Osteoblast (primary cell): ENCODE measurements around the gene RHBDL1. TPM values are rescaled to one million over a fixed set of nuclear protein-coding genes. Genes with fewer than 3 reads are reported as not detected.

ENCODE experiments used
- DNase-seq: peaks from one replicate; pipeline ENCODE4 v3.0.0; 2011; ENCODE audit warnings: low spot score, mixed read lengths; ENCODE audit not compliant: insufficient read length; ENCODE audit errors: missing footprints
- H2AFZ ChIP-seq: 2 replicates; pipeline ENCODE4 v1.6.0; 2011; ENCODE audit warnings: mild to moderate bottlenecking, low read length
- H3K27ac ChIP-seq: 2 replicates; pipeline ENCODE4 v1.5.1; 2011; ENCODE audit warnings: mild to moderate bottlenecking, low read depth, low read length, moderate library complexity
- H3K27me3 ChIP-seq: 2 replicates; pipeline ENCODE4 v1.6.0; 2012; ENCODE audit warnings: mild to moderate bottlenecking, control low read depth, inconsistent platforms, low read length, moderate library complexity; ENCODE audit not compliant: insufficient read depth
- H3K36me3 ChIP-seq: 2 replicates; pipeline ENCODE4 v1.5.1; 2011; ENCODE audit warnings: mild to moderate bottlenecking, low read length, control low read depth, moderate library complexity; ENCODE audit not compliant: insufficient read depth
- H3K4me1 ChIP-seq: 2 replicates; pipeline ENCODE4 v1.5.1; 2011; ENCODE audit warnings: mild to moderate bottlenecking, low read length, control low read depth, moderate library complexity; ENCODE audit not compliant: insufficient read depth
- H3K4me2 ChIP-seq: 2 replicates; pipeline ENCODE4 v1.6.0; 2011; ENCODE audit warnings: mild to moderate bottlenecking, low read length; ENCODE audit not compliant: insufficient read depth
- H3K4me3 ChIP-seq: fragments of 200-600 bp; sonication (generic); 3 replicates; pipeline ENCODE4 v1.5.1; 2012; ENCODE audit warnings: mild to moderate bottlenecking, low read length, inconsistent platforms; ENCODE audit not compliant: insufficient read depth
- H3K79me2 ChIP-seq: 2 replicates; pipeline ENCODE4 v1.6.0; 2012; ENCODE audit warnings: mild to moderate bottlenecking, low read length, control low read depth, inconsistent platforms; ENCODE audit not compliant: insufficient read depth
- H3K9me3 ChIP-seq: 2 replicates; pipeline ENCODE4 v1.5.1; 2011; ENCODE audit warnings: low read depth, low read length, control low read depth
- H4K20me1 ChIP-seq: 2 replicates; pipeline ENCODE4 v1.6.0; 2012; ENCODE audit warnings: mild to moderate bottlenecking, low read length, control low read depth; ENCODE audit not compliant: insufficient read depth
- CTCF ChIP-seq: IDR thresholded peaks from 2 replicates; pipeline ENCODE4 v1.5.1; 2011; ENCODE audit warnings: mild to moderate bottlenecking, low read depth, low read length, moderate library complexity; ENCODE audit errors: extremely low read depth
- total RNA-seq: library from RNA; depleted of rRNA; stranded (reverse); fragments of >200 nt; gene quantifications from 2 replicates; pipeline ENCODE4 v1.2.3, GENCODE V29; 2012

The RHBDL1 gene
- total RNA-seq, 1 donor, result 1.1 TPM

GRCh38 chr16:659618-660017 is 15.9 kb upstream of the RHBDL1 start:
- DNase-seq, result no peak
- no peaks in the 10 kb centered on the region for H3K27me3 ChIP-seq
- peaks cover 7% of the 10 kb centered on the region for H3K36me3 ChIP-seq

GRCh38 chr16:660132-660458 is 15.4 kb upstream of the RHBDL1 start:
- Histone ChIP-seq H3K9me3 (no peaks in the 10 kb centered on the region), H3K36me3 (peaks cover 7% of the 10 kb centered on the region), H4K20me1 (no peaks in the 10 kb centered on the region), H3K79me2 (no peaks in the 10 kb centered on the region), H3K27me3 (no peaks in the 10 kb centered on the region), H3K4me1 (no peaks in the 10 kb centered on the region), H3K27ac (no peak overlapping the region), H2AFZ (no peak overlapping the region), H3K4me3 (no peak overlapping the region), H3K4me2 (peak overlapping the region; percentile 69)
- no peak for DNase-seq
- no peak for TF ChIP-seq CTCF

More at GRCh38 chr16:659618-660017, 15.9 kb upstream of the RHBDL1 start:
- Histone ChIP-seq H3K4me3 (no peak overlapping the region), H3K27ac (no peak overlapping the region), H3K4me1 (no peaks in the 10 kb centered on the region), H2AFZ (no peak overlapping the region), H3K4me2 (no peak overlapping the region), H3K79me2 (no peaks in the 10 kb centered on the region), H3K9me3 (no peaks in the 10 kb centered on the region), H4K20me1 (no peaks in the 10 kb centered on the region)
- TF ChIP-seq CTCF, result no peak

GRCh38 chr16:660459-661183 is 14.8 kb upstream of the RHBDL1 start:
- no peaks in the 10 kb centered on the region for H3K9me3 ChIP-seq
- TF ChIP-seq CTCF, result peak; percentile 41
- no peaks in the 10 kb centered on the region for H3K4me1 ChIP-seq
- no peaks in the 10 kb centered on the region for H3K79me2 ChIP-seq
- no peak overlapping the region for H3K27ac ChIP-seq
- peak; percentile 99 for DNase-seq
- no peaks in the 10 kb centered on the region for H3K27me3 ChIP-seq
- no peaks in the 10 kb centered on the region for H4K20me1 ChIP-seq
- peak overlapping the region; percentile 69 for H3K4me2 ChIP-seq
- H3K4me3 ChIP-seq, result peak overlapping the region; percentile 45
- H3K36me3 ChIP-seq, result peaks cover 5% of the 10 kb centered on the region
- peak overlapping the region; percentile 72 for H2AFZ ChIP-seq

- Histone ChIP-seq H3K4me3 (no peak overlapping the region), H4K20me1 (no peaks in the 10 kb centered on the region), H3K27me3 (no peaks in the 10 kb centered on the region), H3K79me2 (no peaks in the 10 kb centered on the region), H3K36me3 (peaks cover 2% of the 10 kb centered on the region), H3K9me3 (no peaks in the 10 kb centered on the region), H3K4me1 (no peaks in the 10 kb centered on the region), H3K4me2 (no peak overlapping the region), H3K27ac (no peak overlapping the region), H2AFZ (no peak overlapping the region)
- no peak for DNase-seq
- TF ChIP-seq CTCF, result no peak
Measured at GRCh38 chr16:661184-661821, 14.2 kb upstream of the RHBDL1 start.
